Activated T-helper 1 cell treated with anti-CD3 and anti-CD28 coated beads, Interleukin-2, amount 50 U/mL, for 16 hours (primary cell): ENCODE data around the gene KIF1A.

Source experiments
- DNase-seq, 2 donors: peaks; one replicate each; pipeline ENCODE4 v3.0.0-alpha.2; 2020; ENCODE audit warnings: low read depth in 1 of 2, low spot score in 1 of 2

KIF1A gene

DNA sequence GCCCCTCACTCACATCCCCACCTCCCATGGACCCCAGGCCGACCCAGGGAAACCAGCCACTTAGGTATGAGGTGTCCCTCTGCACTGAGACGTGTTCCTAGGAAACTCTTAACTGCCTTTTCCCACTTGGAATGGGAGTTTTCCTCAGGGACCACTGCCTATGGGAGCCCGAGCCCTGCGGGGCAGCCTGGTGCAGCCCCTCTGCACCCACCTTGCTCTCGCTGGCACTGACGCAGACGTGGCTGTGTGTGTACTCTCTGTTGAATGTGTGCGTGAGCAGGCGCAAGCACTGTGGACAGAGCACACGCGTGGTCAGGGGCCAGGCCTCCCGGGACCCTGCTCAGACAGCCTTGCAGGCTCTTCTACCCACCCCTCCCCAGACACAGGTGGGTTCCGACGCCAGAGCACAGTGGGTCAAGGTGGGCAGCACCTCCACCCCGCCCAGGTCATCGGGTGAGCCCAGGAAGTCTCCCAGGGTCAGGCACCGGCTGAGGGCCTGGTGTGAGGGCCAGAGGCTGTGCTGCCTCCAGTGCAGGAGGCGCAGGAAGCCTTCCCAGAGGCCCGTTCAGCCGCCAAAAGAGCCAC is 98.3 kb downstream of the KIF1A start:
- DNase-seq, result no peak

GRCh38 chr2:240720686-240721595 is 99.1 kb downstream of the KIF1A start:
- DNase-seq, result no peak

DNA sequence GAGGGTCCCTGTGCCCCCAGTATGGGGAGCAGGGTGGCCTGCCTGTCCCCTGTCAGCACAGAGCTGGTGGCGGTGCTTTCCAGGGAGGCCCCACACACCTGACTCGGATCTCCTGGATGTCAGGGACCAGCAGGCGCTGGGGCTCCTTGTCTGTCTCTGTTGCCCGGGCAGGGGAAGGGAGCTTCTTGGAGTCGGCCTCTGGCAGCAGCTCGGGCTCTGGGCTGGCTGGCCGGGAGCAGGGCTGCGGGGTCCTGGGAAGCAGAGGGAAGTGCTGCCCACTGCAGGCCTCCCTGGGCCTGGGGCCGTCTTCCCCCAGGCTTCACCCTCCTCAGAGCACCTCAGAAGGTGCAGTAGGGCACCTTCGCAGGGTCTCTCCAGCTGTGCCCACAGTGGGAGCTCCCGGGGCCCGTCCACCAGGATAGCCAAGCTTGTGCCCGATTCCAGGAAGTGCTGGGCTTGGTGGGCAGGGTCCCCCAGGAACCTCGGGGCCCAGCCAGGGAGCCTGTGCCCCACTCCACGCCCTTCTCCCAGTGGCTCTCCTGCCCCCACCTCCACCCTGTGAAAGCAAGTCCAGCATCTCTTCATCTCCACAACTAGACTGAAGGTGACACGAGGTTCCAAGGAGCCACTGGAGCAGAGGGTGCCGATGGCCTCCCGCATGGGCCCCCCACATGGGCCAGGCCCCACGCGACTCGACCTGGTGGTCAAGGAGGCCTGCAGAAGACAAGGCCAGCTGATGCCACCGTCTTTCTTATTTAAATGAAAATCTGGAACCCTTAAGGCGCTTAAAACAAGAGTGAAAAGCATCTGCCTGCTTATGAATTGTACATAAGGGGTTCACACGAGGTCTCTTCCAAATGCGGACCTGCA is 100.1 kb downstream of the KIF1A start:
- DNase-seq, result no peak

DNA sequence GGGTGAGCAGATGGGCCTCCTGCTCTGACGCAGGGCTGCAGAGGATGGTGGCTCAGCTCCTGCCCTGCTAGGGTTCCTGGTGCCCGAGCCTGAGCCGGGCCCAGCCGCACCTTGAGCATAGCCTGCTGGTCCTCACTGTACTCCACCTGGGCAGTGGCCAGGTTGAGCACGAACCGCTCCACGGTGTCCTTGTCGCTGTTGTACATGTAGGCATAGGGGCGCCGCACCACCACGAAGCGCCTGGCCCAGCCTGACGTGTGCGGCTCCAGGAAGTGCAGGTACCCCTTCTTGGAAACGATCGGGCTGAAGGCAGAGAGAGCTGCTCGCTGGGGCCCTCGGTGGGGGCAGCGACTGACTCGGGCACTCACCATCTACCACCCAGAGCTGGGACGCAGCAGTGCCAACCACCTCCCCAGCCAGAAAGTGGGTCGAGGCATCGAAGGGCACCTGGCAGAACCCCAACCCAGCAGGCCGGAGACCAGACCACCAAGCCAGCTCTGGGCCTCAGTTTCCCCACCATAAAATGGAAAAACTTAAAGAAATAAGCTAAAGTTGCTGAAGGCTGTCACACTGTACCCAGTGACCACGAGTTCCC is 101.0 kb downstream of the KIF1A start:
- no peak for DNase-seq

GRCh38 chr2:240717681-240718581 is 102.1 kb downstream of the KIF1A start:
- DNase-seq, result no peak

DNA sequence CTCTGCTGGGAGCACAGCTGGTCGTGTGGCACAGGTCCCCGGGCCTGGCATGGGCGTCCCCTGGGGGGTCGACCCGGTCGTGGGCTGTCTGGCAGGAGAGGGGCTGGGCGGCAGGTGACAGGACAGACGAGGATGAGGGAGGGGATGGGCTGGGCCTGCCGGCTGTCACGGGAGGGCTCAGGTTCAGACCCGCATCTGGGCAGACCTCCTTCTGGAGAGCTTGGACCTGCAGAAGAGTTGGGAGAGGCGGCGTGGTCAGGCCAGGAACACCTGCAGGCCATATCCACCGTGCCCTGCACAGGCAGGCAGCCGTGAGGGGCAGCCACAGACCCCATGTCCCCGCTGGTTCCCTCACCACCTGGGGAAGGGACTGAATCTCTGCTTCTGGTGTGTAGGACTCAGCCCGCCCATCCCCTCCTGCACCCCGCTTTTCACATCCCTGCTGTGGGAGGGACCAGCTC is 102.8 kb downstream of the KIF1A start:
- DNase-seq, result no peak

DNA sequence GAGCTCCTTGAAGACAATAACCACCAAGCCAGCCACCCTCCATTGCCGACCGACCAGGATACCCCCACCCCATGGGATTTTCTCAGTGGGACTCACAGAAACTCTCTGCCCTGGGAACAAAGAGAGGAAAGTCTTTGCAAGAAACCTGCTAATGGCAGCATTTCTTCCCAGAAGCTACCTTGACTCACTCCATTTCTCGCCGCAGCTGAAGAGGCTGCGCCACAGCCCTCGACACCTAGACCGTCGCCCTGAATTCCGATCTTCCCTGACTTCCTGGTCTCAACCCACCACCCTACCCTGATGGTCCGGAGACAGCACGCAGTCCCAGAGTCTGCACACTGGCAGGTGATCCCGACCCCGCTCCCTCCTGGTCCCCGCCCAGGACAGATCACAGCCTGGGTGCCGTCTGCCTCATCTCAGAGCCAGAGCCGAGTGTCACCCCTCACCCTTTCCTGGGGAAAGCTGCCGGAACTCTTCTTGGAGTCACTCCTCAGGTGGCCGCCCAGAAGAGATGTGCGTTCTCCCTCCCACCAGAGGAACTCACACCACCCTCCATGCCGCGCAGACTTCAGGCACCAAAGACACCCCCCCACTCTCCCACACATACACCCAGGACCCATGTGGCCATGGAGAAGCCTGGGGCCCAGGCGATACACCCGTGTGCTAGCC is 103.8 kb downstream of the KIF1A start:
- no peak for DNase-seq

DNA sequence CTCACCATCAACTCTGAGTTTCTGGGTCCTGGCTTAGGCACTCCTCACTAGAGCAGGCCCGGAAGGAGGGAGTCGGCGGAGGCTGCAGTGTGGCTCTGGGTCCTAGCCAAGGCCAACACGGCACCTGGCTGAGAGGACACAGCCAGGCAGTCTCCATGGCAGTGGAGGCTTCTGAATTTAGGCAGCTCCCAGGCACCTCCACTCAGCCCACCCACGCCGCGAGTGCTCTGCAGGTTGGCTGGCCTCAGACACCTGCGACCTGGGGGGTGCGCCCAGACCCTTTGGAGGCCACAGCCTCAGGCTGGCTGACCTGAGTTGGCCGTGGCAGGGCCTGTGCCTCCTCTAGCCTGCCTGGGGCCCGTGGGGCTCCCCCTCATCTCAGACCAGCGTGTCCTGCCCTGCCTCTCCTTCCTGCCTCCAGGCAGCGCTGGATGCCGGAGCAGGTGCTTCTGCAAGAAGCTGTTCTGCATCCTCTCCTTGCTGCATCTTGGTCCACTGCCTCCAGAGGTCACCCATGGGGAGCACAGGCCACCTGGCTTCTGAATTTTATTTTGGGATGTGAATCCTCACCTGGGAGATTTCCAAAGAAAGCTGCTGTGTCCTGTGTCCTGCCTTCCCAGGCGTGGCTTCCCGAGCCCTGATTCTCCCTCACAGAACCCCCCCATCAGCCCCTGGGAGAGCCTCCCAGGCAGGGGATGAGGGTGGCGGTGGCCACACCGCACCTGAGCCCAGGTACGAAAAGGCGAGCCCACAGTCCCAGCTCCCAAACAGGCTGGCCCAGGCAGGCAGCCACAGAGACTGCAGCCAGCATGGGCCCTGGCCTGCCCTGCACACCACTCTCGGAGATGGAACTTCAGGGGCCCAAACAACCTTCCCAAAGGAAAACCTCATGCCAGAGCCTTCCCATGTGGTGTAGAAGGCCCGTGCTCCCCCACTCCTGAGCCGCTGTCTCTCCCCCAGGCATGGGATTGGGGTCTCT is 105.0 kb downstream of the KIF1A start:
- no peak for DNase-seq

DNA sequence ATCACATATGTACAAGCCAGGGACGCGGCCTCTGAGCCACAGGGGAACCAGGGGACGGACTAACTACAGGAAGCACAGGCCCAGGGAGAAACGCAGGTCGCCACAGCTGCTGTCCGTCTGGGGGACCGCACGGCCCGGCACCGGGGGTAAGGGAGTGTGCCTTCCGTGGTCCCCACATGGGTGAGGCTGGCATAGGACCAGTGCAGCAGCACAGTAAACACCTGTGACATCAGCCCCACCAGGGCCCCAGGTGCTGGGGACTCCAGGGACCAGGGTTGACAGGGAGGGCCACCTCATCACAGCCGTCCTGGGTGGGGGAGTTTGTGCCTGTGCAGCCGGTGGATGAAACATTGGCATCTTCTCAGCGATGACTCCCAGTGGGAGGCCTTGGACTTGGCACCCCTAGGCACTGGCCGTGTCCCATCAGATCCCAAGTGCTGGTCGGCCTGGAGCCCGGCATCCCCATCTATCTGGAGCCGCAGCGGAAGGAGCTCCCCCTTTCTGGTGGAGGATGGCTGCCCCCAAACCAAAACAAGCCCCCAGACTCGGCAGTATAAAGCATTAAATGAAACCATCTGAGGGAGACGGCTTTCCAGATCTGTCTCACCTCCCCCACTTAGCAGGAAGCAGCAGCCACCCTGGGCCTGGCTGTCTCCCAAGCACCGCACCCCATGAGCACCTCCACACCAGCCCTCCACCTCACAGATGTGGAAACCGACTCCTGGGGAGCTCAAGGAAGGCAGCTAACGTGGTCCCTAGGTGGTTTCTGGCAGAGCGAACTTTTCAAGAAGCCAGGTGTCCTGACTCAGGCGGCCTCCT is 105.9 kb downstream of the KIF1A start:
- no peak for DNase-seq

GRCh38 chr2:240713071-240713927 is 106.7 kb downstream of the KIF1A start:
- DNase-seq, result no peak

DNA sequence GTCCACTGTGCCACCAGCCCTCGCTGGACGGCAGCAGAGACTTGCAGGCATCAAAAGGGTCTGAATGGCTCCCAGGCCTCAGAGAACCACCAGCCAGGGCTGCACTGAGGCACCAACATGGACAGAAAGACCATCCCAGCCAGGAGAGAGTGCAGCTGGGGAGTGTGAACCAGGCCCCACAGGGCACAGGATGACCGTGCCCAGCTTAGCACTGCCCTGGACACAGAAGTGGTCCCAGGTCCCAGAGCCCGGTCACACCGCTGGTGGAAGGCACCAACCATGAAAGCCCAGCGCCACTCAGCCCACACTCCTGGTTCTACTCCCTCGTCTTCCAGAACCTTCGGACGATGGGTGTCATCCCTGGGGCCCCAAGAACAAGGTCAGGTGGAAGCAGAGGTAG is 107.9 kb downstream of the KIF1A start:
- no peak for DNase-seq

DNA sequence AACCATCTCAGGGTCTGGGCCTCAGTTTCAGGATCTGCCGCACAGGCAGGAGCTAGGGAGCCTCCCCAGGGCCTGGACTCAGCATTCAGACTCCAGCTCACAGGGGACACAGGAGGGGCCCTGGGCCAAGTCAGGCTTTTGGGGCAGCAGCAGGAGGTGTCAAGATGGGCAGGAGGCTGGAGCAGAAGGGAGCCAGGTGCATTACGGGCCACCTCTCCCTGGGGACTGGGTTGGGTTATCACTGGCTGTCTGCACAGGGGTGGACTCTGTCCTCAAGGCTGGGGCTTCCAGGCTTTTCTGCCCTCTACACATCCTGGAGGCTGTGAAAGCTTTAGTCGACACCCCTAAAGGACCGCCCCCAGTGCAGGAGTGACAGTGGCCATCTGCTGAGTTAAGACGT is 108.3 kb downstream of the KIF1A start:
- no peak for DNase-seq

DNA sequence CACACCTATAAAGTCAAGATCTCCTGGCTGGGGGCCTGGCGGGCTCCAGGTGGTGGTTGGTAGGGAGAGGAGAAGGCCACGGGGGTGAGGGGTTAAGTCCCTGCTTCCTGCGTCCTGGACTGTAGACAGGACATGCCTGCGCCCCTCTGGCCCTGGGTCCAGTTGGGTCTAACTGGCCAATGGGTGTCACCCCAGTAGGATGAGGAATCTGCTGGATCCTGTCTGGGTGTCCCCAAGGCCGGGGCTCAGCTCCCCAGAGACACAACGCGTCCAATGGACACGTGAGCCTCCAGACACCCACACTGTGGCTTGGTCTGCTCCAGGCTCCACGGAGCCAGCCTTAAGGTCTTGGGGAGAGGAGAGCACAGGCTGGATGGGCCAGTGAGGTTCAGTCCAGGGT is 108.7 kb downstream of the KIF1A start:
- no peak for DNase-seq

DNA sequence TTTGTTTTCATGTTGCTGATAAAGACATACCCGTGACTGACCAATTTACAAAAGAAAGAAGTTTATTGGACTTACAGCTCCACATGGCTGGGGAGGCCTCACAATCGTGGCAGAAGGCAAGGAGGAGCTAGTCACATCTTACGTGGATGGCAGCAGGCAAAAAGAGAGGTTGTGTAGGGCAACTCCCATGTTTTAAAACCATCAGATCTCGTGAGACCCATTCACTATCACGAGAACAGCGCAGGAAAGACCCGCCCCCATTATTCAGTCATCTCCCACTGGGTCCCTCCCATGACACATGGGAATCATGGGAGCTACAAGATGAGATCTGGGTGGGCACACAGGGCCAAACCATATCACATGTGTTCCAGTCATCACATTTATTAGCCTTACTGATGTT is 111.6 kb downstream of the KIF1A start:
- no peak for DNase-seq

GRCh38 chr2:240707821-240708220 is 112.2 kb downstream of the KIF1A start:
- no peak for DNase-seq

DNA sequence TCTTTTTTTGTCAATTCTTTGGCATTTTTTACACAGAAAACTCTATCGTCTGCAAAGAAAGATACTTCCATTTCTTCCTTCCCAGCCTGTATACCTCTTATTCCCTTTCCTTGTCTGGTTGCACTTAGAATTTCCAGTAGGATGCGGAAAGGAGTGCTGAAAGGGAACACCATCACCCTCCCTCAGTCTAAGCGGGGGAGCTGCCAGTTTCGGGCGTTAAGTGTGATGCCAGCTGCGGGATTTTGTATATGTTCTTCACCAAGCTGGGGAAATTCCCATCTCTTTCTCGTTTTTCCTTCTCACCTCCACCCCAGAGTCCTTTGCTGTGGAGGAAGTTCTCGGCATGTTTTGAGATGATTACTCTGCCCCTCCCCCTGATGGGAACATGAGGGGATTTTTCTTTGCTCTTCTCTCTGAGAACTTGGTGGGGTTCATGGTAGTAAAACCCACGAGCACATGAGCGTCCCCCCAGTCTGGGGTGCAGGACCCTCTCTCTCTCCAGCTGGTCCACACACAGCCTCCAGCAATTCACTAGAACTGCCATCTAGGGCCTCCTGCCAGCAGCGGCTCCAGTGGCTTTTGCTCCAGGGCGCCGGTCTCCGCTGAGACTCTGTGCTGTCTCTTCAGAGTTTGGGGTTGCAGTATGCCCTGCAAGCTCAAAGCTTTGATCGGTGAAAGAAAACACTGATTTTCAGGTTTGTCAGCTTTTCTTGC is 112.8 kb downstream of the KIF1A start:
- no peak for DNase-seq
